ENCODE measurements around the gene ANKRD39.
A peak's percentile ranks its signal among the peaks of the same experiment; 100 is the strongest.

ANKRD39 gene

DNA sequence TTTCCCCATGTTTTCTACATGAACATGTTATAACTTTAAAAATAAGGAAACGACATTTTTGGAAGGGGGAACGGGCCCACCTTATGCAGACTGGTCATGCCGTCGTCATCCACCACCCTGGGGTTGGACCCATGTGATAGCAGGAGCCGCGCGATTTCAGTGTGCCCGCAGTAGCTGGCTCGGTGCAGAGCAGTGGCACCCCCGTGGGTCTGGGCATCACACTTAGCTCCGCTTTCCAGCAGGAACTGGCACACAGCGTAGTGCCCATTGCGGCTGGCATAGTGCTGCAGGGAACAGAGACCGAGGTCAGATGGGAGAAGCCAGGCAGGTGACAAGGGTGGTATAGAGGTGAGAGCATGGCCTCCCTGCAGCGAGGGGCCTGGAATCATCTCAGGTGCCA is 4.5 kb downstream of the ANKRD39 start:
- Histone ChIP-seq H3K79me2 (ENCODE audit: insufficient read depth, low read depth) (peaks cover 82% of the 10 kb centered on the region), H2AFZ (ENCODE audit: low read depth) (no peak overlapping the region), H3K4me3 (IDR thresholded peaks at IDR 0.05; ENCODE audit: insufficient read depth, low read depth, low read length) (no peak overlapping the region), H3K9ac (no peak overlapping the region), H3K36me3 (ENCODE audit: insufficient read depth) (peaks cover 16% of the 10 kb centered on the region; the same call in 1 of the 2 replicates), H3K27me3 (ENCODE audit: insufficient read depth, low read depth) (no peaks in the 10 kb centered on the region), H3K4me1 (ENCODE audit: low read depth, poor library complexity, severe bottlenecking) (peaks cover 81% of the 10 kb centered on the region), H3K4me2 (no peak overlapping the region), H4K20me1 (ENCODE audit: insufficient read depth) (peaks cover 8% of the 10 kb centered on the region; the same call in 1 of the 2 replicates), H3K27ac (no peak overlapping the region; the same call in 1 of the 2 replicates)
- TF ChIP-seq, protein P1, sequence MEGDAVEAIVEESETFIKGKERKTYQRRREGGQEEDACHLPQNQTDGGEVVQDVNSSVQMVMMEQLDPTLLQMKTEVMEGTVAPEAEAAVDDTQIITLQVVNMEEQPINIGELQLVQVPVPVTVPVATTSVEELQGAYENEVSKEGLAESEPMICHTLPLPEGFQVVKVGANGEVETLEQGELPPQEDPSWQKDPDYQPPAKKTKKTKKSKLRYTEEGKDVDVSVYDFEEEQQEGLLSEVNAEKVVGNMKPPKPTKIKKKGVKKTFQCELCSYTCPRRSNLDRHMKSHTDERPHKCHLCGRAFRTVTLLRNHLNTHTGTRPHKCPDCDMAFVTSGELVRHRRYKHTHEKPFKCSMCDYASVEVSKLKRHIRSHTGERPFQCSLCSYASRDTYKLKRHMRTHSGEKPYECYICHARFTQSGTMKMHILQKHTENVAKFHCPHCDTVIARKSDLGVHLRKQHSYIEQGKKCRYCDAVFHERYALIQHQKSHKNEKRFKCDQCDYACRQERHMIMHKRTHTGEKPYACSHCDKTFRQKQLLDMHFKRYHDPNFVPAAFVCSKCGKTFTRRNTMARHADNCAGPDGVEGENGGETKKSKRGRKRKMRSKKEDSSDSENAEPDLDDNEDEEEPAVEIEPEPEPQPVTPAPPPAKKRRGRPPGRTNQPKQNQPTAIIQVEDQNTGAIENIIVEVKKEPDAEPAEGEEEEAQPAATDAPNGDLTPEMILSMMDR (conservative IDR thresholded peaks at IDR 0.05; ENCODE audit: low read depth, low read length) = no peak

DNA sequence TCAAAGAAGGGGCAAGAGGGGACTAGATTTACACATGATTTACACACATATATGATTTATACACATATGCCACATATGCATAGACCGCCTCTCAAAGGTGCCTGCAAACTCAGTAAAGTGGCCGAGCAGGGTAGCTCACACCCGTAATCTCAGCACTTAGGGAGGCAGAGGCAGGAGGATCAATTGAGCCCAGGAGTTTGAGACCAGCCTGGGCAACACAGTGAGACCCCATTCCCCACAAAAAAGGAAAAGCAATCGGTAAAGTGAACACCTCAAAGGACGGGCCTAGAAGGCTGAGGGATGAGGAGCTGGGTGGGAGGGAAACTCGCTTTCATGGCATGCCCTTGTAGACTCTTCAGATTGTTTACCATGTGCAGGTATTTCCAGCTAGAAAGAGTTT is 5.1 kb downstream of the ANKRD39 start:
- H4K20me1 ChIP-seq (ENCODE audit: insufficient read depth) = peaks cover 8% of the 10 kb centered on the region; the same call in 1 of the 2 replicates
- no peak overlapping the region for H3K4me2 ChIP-seq
- no peak overlapping the region for H3K4me3 ChIP-seq (IDR thresholded peaks at IDR 0.05; ENCODE audit: insufficient read depth, low read depth, low read length)
- H3K36me3 ChIP-seq (ENCODE audit: insufficient read depth) = peaks cover 16% of the 10 kb centered on the region; the same call in 1 of the 2 replicates
- peaks cover 82% of the 10 kb centered on the region for H3K79me2 ChIP-seq (ENCODE audit: insufficient read depth, low read depth)
- TF ChIP-seq, protein P1 (conservative IDR thresholded peaks at IDR 0.05; ENCODE audit: low read depth, low read length) = no peak
- H3K9ac ChIP-seq = no peak overlapping the region
- no peak overlapping the region for H2AFZ ChIP-seq (ENCODE audit: low read depth)
- H3K4me1 ChIP-seq (ENCODE audit: low read depth, poor library complexity, severe bottlenecking) = peaks cover 87% of the 10 kb centered on the region
- no peaks in the 10 kb centered on the region for H3K27me3 ChIP-seq (ENCODE audit: insufficient read depth, low read depth)
- H3K27ac ChIP-seq = no peak overlapping the region; the same call in 1 of the 2 replicates

DNA sequence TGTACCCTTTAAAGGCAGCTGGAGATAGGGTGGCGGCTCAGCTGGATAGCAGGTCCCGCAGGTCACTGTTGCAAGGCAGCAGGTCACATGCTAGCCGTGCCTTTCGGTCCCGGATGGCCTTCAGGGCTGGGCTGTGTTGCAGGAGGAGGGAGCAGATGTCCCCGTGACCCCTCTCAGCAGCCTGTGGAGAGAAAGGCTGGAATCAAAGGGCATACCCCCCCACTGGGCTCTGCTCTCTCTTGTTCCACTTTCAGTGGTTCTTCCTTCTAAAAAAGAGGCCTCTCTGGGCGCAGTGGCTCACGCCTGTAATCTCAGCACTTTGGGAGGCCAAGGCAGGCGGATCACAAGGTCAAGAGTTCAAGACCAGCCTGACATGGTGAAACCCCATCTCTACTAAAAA is 9.6 kb downstream of the ANKRD39 start:
- TF ChIP-seq, protein P1 (conservative IDR thresholded peaks at IDR 0.05; ENCODE audit: low read depth, low read length) = no peak
- Histone ChIP-seq H3K36me3 (ENCODE audit: insufficient read depth) (peaks cover 12% of the 10 kb centered on the region; the same call in 1 of the 2 replicates), H4K20me1 (ENCODE audit: insufficient read depth) (no peaks in the 10 kb centered on the region), H3K4me3 (IDR thresholded peaks at IDR 0.05; ENCODE audit: insufficient read depth, low read depth, low read length) (no peak overlapping the region), H3K27ac (peak overlapping the region; percentile 93), H3K27me3 (ENCODE audit: insufficient read depth, low read depth) (no peaks in the 10 kb centered on the region), H3K79me2 (ENCODE audit: insufficient read depth, low read depth) (peaks cover 49% of the 10 kb centered on the region), H3K9ac (peak overlapping the region; percentile 47; the same call in 1 of the 2 replicates), H3K4me2 (peak overlapping the region; percentile 76), H2AFZ (ENCODE audit: low read depth) (no peak overlapping the region), H3K4me1 (ENCODE audit: low read depth, poor library complexity, severe bottlenecking) (peaks cover 97% of the 10 kb centered on the region)

DNA sequence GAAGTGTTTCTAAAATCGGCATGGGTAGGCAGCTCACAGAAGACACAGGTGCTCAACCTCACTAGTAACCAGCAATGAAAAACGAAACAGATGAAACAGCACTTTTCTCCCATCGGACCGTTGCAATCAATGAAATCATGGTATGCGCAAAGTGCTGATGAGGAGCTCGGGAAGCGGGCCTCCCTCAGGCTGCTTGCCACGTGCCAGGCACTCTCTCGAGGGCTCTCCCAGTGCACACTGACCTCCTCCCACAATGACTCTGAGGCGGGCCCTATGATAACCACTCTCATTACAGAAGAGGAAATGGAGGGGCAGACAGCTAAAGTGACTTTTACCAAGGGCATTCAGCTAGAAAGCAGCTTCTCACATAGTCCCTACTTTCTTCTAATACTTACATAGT is 10.2 kb downstream of the ANKRD39 start:
- Histone ChIP-seq H3K9ac (peak overlapping the region; percentile 47; the same call in 1 of the 2 replicates), H3K4me1 (ENCODE audit: low read depth, poor library complexity, severe bottlenecking) (peaks cover 97% of the 10 kb centered on the region), H3K79me2 (ENCODE audit: insufficient read depth, low read depth) (peaks cover 42% of the 10 kb centered on the region; the same call in 1 of the 2 replicates), H4K20me1 (ENCODE audit: insufficient read depth) (no peaks in the 10 kb centered on the region), H3K27me3 (ENCODE audit: insufficient read depth, low read depth) (no peaks in the 10 kb centered on the region), H3K27ac (peak overlapping the region; percentile 93), H3K4me2 (peak overlapping the region; percentile 92; the same call in 1 of the 2 replicates), H3K36me3 (ENCODE audit: insufficient read depth) (peaks cover 12% of the 10 kb centered on the region; the same call in 1 of the 2 replicates), H3K4me3 (IDR thresholded peaks at IDR 0.05; ENCODE audit: insufficient read depth, low read depth, low read length) (no peak overlapping the region), H2AFZ (ENCODE audit: low read depth) (no peak overlapping the region)
- TF ChIP-seq, protein P1 (conservative IDR thresholded peaks at IDR 0.05; ENCODE audit: low read depth, low read length) = no peak
